PC-3 (cell line): Measurements from ENCODE around the gene POMT1.

ENCODE experiments used
- EZH2 ChIP-seq: fragments of 300-600 bp; sonication (generic); IDR thresholded peaks from one replicate; pipeline ENCODE4 v1.6.1; 2017; ENCODE audit warnings: antibody characterized with exemption, mild to moderate bottlenecking, low read length; ENCODE audit not compliant: unreplicated experiment
- TF ChIP-seq, protein P1 (sequence below): fragments of 300-600 bp; sonication (generic); conservative IDR thresholded peaks from 2 replicates; pipeline ENCODE4 v1.5.1; 2017; ENCODE audit warnings: antibody characterized with exemption, low read depth, mild to moderate bottlenecking, low read length

DNA sequence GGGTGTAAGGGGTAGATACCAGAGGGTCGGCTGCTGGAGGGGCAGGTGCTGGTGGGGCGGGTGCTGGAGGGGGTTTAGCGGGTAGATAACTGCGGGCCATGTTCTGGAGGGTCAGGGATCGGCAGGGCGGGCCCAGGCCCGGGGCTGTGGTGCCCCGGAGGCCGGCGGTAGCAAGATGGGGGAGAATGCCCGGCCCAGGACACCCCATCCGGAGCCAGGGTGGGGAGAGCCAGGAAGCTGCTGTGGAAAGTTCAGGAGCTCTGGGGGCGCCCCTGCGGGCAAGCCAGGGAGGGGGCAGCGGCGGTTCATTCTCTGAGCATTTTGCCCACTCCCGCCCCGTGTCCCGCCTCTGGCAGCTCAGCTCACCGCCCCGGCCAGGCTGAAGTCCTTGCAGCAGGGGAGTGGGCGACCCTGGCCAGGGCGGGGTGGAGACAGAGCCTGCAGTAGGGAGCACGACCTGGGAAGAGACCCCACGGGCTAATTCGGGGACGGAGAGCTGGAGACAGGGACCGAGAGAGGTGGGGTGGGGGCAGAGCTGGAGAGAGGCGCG, 43.1 kb downstream of the POMT1 start:
- TF ChIP-seq, protein P1, sequence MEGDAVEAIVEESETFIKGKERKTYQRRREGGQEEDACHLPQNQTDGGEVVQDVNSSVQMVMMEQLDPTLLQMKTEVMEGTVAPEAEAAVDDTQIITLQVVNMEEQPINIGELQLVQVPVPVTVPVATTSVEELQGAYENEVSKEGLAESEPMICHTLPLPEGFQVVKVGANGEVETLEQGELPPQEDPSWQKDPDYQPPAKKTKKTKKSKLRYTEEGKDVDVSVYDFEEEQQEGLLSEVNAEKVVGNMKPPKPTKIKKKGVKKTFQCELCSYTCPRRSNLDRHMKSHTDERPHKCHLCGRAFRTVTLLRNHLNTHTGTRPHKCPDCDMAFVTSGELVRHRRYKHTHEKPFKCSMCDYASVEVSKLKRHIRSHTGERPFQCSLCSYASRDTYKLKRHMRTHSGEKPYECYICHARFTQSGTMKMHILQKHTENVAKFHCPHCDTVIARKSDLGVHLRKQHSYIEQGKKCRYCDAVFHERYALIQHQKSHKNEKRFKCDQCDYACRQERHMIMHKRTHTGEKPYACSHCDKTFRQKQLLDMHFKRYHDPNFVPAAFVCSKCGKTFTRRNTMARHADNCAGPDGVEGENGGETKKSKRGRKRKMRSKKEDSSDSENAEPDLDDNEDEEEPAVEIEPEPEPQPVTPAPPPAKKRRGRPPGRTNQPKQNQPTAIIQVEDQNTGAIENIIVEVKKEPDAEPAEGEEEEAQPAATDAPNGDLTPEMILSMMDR = no peak
- TF ChIP-seq EZH2 = no peak
